ENCODE measurements around the gene ECHS1. TPM values are rescaled to one million over a fixed set of nuclear protein-coding genes. Genes with fewer than 3 reads are reported as not detected.

The ECHS1 gene
- total RNA-seq, 1 donor, result 56.1 TPM

DNA sequence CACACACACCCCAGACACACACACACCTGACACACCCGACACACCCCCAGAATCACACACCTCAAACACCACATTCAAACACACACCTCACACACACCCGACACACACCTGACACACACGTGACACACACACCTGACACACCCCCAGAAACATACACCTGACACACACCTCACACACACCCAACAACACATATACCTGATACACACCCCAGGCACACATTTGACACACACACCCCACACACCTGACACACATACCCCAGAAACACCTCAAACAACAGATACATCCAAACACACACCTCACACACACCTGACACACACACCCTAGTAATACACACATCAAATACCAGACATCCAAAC is 35.8 kb downstream of the ECHS1 start:
- H2AFZ ChIP-seq (ENCODE audit: low read length), result no peak overlapping the region
- H3K36me3 ChIP-seq (ENCODE audit: insufficient read depth, low read length), result no peaks in the 10 kb centered on the region
- TF ChIP-seq, protein P1, sequence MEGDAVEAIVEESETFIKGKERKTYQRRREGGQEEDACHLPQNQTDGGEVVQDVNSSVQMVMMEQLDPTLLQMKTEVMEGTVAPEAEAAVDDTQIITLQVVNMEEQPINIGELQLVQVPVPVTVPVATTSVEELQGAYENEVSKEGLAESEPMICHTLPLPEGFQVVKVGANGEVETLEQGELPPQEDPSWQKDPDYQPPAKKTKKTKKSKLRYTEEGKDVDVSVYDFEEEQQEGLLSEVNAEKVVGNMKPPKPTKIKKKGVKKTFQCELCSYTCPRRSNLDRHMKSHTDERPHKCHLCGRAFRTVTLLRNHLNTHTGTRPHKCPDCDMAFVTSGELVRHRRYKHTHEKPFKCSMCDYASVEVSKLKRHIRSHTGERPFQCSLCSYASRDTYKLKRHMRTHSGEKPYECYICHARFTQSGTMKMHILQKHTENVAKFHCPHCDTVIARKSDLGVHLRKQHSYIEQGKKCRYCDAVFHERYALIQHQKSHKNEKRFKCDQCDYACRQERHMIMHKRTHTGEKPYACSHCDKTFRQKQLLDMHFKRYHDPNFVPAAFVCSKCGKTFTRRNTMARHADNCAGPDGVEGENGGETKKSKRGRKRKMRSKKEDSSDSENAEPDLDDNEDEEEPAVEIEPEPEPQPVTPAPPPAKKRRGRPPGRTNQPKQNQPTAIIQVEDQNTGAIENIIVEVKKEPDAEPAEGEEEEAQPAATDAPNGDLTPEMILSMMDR (IDR thresholded peaks at IDR 0.05; ENCODE audit: extremely low read depth, low read depth, low read length), result no peak
- H3K9me3 ChIP-seq (ENCODE audit: low read depth, low read length), result no peaks in the 10 kb centered on the region
- no peaks in the 10 kb centered on the region for H3K4me1 ChIP-seq (ENCODE audit: insufficient read depth, low read length)
- no peaks in the 10 kb centered on the region for H3K79me2 ChIP-seq (ENCODE audit: insufficient read depth, low read length)
- H3K4me3 ChIP-seq (ENCODE audit: insufficient read depth, low read length), result no peak overlapping the region
- H4K20me1 ChIP-seq (ENCODE audit: insufficient read depth, low read length), result no peaks in the 10 kb centered on the region
- peaks cover 40% of the 10 kb centered on the region for H3K27me3 ChIP-seq (ENCODE audit: insufficient read depth, low read length)
- DNase-seq (ENCODE audit: insufficient read length, low spot score, missing footprints), result no peak
- no peak overlapping the region for H3K27ac ChIP-seq (ENCODE audit: low read depth, low read length)
- H3K4me2 ChIP-seq (ENCODE audit: insufficient read depth, low read length), result no peak overlapping the region

DNA sequence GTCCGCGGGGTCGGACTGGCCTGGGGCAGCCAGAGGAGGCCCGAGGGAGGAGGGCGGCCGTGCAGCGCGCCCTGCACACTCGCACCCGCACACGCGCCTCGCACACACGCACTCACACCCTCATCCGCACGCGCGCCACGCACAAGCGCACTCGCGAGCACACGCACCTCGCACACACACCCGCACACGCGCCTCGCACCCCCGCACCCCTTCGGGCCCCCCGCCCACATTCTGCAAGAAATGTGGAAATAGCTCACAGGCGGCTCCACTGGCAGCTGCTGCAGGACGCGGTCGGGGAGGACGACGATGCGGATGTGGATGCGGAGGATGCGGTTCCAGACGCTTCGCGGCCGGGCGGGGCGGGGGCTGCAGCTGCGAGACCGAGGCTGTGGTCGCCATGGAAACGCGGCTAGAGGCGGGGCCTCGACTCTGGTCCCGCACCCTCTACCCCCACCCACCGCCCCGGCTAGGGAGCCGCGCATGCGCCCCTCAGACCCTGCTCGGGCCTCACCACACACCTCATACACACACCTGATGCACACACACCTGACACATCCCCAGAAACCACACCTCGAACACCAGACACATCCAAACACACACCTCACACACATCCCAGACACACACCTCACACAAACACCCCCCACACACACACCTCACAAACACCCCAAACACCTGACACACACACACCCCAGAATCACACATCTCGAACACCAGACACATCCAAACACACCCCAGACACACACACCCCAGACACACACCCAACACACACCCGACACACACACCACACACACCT is 36.4 kb downstream of the ECHS1 start, which contains the start of gene CALY:
Gene CALY (minus strand): TSS at position 320 of the 793 bp plus-strand sequence. CDS start 7,907 bp downstream, outside the sequence.
- Histone ChIP-seq H3K4me1 (ENCODE audit: insufficient read depth, low read length) (no peaks in the 10 kb centered on the region), H2AFZ (ENCODE audit: low read length) (no peak within 1 kb of the TSS), H3K79me2 (ENCODE audit: insufficient read depth, low read length) (no peaks in the 10 kb centered on the region), H3K27ac (ENCODE audit: low read depth, low read length) (no peak within 1 kb of the TSS), H3K27me3 (ENCODE audit: insufficient read depth, low read length) (peaks cover 46% of the 10 kb centered on the region), H4K20me1 (ENCODE audit: insufficient read depth, low read length) (no peaks in the 10 kb centered on the region), H3K9me3 (ENCODE audit: low read depth, low read length) (no peaks in the 10 kb centered on the region), H3K36me3 (ENCODE audit: insufficient read depth, low read length) (no peaks in the 10 kb centered on the region), H3K4me2 (ENCODE audit: insufficient read depth, low read length) (no peak within 1 kb of the TSS), H3K4me3 (ENCODE audit: insufficient read depth, low read length) (no peak within 1 kb of the TSS)
- DNase-seq (ENCODE audit: insufficient read length, low spot score, missing footprints), result peak; percentile 81
- TF ChIP-seq, protein P1 (IDR thresholded peaks at IDR 0.05; ENCODE audit: extremely low read depth, low read depth, low read length), result no peak

DNA sequence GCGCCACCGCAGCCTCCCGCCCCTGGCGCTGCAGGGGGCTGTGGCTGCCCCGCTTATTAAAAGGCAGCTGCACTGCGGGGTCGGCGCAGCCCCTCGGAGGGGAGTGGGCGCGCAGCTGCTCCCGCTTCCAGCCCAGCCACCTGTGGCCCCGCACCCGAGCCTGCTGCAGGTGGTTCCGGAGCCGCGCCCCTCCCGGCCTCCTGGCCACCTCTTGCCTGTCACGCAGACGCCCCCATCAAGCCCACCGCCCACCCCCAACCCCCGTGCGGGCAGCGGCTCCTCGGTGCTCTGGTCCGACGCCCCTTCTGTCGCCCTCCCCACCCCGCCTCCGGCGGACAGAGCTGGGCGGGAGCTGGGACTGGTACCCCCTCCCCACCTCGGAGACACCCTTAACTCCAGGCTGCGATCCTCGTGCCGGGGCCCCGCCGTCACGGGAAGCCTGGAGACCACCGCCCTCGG is 37.0 kb downstream of the ECHS1 start:
- no peak for DNase-seq (ENCODE audit: insufficient read length, low spot score, missing footprints)
- H4K20me1 ChIP-seq (ENCODE audit: insufficient read depth, low read length), result no peaks in the 10 kb centered on the region
- peaks cover 52% of the 10 kb centered on the region for H3K27me3 ChIP-seq (ENCODE audit: insufficient read depth, low read length)
- H2AFZ ChIP-seq (ENCODE audit: low read length), result no peak overlapping the region
- no peaks in the 10 kb centered on the region for H3K36me3 ChIP-seq (ENCODE audit: insufficient read depth, low read length)
- H3K4me3 ChIP-seq (ENCODE audit: insufficient read depth, low read length), result no peak overlapping the region
- H3K4me1 ChIP-seq (ENCODE audit: insufficient read depth, low read length), result no peaks in the 10 kb centered on the region
- H3K9me3 ChIP-seq (ENCODE audit: low read depth, low read length), result no peaks in the 10 kb centered on the region
- no peak overlapping the region for H3K4me2 ChIP-seq (ENCODE audit: insufficient read depth, low read length)
- TF ChIP-seq, protein P1 (IDR thresholded peaks at IDR 0.05; ENCODE audit: extremely low read depth, low read depth, low read length), result no peak
- H3K79me2 ChIP-seq (ENCODE audit: insufficient read depth, low read length), result no peaks in the 10 kb centered on the region
- no peak overlapping the region for H3K27ac ChIP-seq (ENCODE audit: low read depth, low read length)

DNA sequence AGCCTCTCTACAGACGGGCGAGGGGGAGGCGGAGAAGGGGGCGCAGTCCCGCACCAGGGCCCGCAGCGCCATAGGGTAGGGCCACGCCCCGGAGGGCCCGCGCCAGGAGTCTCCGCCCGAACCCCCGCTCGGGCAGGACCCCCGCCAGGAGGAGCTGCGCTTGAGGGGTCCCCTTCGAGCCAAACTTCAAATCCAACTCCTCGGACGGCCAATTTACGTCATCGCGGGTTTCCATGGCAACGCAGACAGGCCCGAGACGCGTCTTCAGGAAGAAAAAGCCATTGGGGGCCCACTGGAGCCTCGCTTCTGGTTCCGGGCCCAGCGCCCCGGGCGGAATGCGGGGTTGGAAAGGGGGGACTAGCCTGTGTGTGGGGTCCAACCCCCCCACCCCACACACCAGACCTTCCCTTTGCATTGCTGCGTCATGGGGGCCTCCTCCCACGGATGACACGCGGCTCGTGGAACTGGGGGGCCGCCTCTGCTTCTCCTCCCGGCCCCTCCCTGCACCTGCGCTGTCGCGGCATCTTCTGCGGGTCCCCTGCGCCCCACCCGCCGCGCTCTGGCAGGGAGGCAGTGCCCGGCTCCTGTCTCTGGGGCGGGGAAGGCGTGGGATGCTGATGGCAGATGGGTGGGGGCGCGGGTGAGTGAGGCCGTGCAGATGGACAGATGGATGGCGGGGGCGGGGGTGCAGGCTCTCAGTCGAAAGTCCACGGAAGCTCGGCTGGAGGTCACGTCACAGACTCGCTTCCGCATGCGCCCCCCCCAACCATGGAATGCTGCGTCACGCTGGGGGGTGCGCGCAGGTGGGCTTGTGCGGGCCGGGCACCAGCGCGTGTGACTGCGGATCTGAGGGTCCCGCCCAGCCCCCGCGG is 37.7 kb downstream of the ECHS1 start:
- H3K4me2 ChIP-seq (ENCODE audit: insufficient read depth, low read length), result peak overlapping the region; percentile 69
- H3K79me2 ChIP-seq (ENCODE audit: insufficient read depth, low read length), result no peaks in the 10 kb centered on the region
- TF ChIP-seq, protein P1 (IDR thresholded peaks at IDR 0.05; ENCODE audit: extremely low read depth, low read depth, low read length), result no peak
- H3K27me3 ChIP-seq (ENCODE audit: insufficient read depth, low read length), result peaks cover 57% of the 10 kb centered on the region
- no peaks in the 10 kb centered on the region for H4K20me1 ChIP-seq (ENCODE audit: insufficient read depth, low read length)
- H3K36me3 ChIP-seq (ENCODE audit: insufficient read depth, low read length), result no peaks in the 10 kb centered on the region
- H3K4me1 ChIP-seq (ENCODE audit: insufficient read depth, low read length), result no peaks in the 10 kb centered on the region
- H2AFZ ChIP-seq (ENCODE audit: low read length), result no peak overlapping the region
- DNase-seq (ENCODE audit: insufficient read length, low spot score, missing footprints), result peak; percentile 95
- peak overlapping the region; percentile 45 for H3K4me3 ChIP-seq (ENCODE audit: insufficient read depth, low read length)
- no peak overlapping the region for H3K27ac ChIP-seq (ENCODE audit: low read depth, low read length)
- no peaks in the 10 kb centered on the region for H3K9me3 ChIP-seq (ENCODE audit: low read depth, low read length)
